ENCODE results near the gene MALAT1.
A peak's percentile ranks its signal among the peaks of the same experiment; 100 is the strongest.

Gene MALAT1

GRCh38 chr11:65537620-65538231, 38.9 kb downstream of the MALAT1 start:
- no peak for DNase-seq (ENCODE audit: low read depth in 1 of 2, low spot score in 1 of 2)

GRCh38 chr11:65538232-65538914, 39.5 kb downstream of the MALAT1 start:
- no peak for DNase-seq (ENCODE audit: low read depth in 1 of 2, low spot score in 1 of 2)

GRCh38 chr11:65538915-65539743, 40.3 kb downstream of the MALAT1 start:
- DNase-seq (ENCODE audit: low read depth in 1 of 2, low spot score in 1 of 2): no peak

DNA sequence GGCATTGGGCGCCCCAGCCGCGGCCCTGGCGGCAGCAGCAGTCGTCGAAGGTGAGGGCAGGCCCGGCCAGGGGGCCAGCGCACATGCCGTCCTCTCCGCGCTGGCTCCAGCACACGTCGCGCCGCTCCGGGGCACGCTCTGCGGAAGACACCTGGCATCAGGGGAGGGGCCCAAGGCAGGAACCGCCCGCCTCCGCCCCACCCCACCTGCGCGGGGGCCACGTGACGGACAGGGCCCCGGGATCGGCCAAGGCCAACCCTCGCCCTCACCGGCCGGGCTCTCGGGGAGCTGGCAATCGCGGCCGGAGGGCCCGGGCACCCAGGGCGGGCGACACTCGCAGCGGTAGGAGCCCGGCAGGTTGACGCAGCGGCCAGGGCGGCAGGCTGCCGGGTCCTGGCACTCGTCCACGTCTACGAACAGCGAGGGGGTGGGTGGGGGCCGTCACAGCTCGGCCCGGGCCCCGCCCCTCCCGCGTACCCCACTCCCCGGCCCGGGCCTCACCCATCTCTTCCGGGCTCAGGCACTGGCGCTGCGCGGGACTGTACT, 41.0 kb downstream of the MALAT1 start:
- peak in 1 of 2 donors; percentile 35 for DNase-seq (ENCODE audit: low read depth in 1 of 2, low spot score in 1 of 2)

DNA sequence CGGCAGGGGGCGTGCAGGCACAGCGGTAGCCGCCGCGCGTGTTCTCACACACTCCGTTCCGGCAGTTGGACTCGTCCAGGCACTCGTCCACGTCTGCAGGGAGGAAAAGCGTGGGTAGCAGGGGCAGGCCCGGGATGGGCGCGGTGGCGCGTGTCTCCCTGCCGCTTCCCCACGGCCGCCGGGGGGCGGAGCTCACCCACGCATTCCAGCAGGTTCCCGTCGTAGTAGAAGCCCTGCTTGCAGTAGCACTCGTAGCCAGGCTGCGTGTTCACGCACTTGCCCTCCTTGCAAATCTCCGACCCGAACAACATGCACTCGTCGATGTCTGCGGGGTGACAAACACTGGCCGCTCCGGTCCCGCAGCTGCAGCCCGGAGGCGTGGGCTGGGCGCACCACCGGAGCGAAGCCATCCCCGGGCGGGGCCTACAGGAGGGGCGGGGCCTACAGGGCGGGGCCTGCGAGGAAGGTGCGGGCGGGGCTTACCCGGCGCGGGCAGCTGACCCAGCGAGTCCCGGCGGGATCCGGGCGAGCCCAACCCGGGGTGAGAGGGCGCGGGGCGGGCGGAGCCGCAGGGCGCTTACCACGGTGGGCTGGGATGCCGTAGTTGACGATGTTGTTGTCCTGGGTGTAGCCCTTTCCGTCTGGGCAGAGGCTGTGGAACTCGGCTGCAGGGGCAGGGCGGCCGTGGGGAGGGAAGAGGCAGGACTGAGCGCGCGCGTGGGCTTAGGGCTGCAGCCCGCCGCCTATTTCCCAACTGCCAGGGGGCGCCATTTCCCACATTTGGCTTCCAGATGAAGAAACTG, 41.6 kb downstream of the MALAT1 start:
- DNase-seq (ENCODE audit: low read depth in 1 of 2, low spot score in 1 of 2): peak; percentile 77 to 81

DNA sequence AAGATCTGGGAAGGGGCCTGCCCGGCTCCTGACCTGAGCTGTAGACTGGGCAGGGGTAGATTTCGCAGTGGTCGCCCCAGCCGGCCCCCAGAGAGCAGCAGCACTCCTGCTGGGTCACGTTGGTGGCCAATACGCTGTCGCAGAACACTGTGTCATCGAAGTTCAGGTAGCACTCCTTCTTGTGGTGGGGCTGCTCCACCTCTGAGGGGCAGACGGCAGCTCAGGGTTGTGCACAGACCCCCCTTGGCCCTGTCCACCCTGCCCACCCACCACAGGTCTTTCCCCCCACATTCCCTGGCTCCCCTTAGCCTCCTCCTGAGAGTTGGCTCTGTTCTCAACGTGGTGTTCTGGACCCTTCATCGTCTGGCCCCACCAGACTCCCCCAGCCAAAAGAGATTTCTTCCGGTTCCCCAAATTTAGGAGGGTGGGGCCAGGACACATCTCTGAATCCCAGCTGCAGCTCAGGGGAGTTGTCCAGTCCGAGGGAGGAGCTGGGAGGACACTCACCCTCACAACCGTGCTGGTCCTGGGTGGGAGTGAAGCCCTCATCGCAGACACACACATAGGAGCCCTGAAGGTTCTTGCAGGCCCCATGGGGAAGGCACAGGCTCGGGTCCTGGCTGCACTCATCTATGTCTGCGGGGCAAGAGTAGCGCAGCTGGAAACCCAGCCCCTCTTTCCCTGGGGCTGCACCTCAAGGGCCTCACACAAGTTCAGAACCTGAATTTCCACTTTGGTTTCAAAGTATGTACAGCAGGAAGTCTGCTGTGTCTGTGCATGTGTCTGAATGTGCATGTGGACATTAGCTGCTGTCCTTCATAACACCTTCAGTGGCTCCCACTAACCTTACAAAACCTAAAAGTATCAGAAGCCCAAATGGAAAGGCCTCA, 42.5 kb downstream of the MALAT1 start:
- no peak for DNase-seq (ENCODE audit: low read depth in 1 of 2, low spot score in 1 of 2)

DNA sequence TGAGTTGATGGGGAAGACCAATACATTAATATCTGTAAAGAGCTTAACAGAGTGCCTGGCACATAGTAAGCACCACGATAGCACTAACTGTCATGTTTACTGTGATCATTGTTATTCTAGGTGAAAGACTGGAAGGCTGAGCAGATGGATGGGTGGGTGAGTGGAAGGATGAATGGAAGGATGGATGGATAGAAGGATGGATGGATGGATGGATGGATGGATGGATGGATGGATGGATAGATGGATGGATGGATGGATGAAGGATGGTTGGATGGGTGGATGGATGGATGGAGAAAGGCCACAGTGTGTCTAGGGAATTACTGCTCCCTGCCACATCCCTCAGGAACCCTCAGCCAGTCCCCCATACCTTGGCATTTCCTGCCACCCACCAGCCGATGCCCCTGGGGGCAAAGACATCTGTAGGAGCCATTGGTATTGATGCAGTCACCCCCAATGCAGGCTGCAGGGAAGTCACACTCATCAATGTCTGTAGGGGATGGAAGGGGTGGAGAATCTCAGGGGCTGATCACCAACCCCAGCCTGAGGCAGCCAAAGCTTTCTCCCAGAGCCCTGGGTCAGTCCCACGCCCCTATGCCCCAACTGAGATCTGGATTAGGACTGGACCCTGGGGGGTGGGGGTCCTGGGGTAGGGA, 44.0 kb downstream of the MALAT1 start:
- DNase-seq (ENCODE audit: low read depth in 1 of 2, low spot score in 1 of 2): no peak

DNA sequence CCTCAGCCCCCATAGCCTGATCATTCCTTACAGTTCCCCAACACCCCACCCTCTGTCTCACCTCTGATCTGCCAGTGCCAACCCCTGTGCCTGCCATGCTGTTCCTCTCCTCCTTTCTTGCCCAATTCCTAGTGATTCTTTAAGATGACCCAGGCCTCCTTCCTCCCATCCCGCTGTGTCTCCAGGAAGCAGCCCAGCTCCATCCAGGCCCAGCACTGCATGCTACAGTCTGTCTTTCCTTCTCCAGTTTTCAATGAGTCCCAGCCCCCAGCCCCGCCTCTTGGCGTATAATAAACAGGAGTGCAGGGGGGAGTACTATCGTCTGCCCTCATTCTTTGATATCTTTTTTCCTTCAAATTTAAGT, 47.0 kb downstream of the MALAT1 start:
- DNase-seq (ENCODE audit: low read depth in 1 of 2, low spot score in 1 of 2): no peak

DNA sequence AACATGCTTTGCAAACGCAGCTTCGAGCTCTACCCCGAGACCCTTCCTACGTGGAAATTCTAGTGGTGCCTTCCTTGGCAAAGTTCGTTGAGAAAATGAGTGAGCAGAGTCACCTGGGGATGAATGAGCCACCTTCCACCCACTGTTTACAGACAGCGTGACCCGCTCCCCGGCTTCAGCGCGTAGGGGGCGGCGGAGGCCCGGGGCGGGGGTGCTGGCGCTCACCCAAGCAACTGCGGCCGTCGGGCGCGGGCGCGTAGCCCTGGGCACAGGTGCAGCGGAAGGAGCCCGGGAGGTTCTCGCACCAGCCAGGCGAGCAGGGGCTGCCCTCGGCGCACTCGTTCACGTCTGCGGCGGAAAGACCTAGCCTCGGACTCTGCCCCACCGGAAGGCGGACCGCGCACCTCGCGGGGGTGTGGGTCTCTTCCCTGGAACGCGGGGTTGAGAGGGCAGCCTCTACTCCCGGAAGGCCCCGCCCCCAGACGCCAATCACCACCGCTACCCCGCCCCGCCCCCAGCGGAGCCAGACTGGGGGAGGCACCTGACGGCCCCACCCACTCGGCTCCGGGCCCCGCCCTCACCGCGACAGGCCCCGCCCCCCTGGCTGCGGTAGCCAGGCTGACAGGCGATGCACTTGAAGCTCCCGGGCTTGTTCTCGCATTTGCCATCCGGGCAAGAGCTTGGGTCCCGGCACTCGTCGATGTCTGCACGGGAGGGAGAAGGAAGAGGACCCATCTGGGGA, 47.5 kb downstream of the MALAT1 start:
- peak; percentile 98 for DNase-seq (ENCODE audit: low read depth in 1 of 2, low spot score in 1 of 2)

DNA sequence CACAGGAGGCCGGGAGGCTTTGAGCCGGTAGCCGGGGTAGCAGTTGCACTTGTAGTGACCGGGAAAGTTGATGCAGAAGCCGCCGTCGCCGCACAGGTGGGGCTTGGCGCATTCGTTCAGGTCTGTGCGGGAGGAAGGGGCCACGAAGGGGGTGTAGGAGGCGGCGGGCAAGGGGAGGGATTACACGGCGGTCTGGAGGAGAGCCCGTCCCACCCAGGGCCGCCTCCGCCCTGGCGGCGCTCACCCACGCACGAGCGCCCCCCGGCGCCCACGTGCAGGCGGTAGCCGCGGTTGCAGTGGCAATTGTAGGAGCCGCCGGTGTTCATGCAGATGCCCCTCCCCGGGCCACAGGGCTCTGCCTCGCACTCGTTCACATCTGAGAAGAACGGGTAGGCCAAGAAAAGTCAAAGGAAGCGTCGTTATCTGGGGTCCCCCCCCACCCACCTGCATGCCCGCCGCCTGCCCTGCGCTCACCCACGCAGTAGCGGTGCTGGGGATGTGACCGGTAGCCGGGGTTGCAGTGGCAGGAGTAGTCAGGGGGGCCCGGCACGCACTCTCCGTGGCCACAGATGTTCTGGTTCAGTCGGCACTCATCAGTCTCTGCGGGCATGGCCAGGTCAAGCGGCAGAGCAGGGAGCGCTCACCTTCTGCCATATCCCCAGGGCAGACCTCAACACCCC, 48.7 kb downstream of the MALAT1 start:
- no peak for DNase-seq (ENCODE audit: low read depth in 1 of 2, low spot score in 1 of 2)

DNA sequence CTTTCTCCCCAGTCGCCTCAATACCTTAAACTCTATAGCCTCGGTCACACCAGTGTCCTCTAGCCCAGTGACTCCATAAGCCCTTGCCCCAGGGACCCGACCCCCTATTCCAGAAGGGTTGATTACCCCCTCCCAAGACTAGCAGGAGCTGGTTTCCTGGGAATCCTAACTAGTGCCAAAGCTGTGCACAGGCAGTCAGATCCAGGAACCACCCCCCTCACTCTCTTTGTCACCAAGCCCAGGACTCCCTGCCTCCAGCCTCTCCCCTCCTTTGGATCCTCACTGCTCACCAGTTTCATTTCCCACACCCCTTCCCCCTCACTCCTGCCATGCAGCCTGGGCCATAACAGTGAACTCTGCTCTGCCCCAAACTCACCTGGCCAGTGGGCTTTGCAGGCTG, 49.5 kb downstream of the MALAT1 start:
- DNase-seq (ENCODE audit: low read depth in 1 of 2, low spot score in 1 of 2): no peak

- DNase-seq (ENCODE audit: low read depth in 1 of 2, low spot score in 1 of 2): no peak
Measured at GRCh38 chr11:65549096-65549495, 50.3 kb downstream of the MALAT1 start.

DNA sequence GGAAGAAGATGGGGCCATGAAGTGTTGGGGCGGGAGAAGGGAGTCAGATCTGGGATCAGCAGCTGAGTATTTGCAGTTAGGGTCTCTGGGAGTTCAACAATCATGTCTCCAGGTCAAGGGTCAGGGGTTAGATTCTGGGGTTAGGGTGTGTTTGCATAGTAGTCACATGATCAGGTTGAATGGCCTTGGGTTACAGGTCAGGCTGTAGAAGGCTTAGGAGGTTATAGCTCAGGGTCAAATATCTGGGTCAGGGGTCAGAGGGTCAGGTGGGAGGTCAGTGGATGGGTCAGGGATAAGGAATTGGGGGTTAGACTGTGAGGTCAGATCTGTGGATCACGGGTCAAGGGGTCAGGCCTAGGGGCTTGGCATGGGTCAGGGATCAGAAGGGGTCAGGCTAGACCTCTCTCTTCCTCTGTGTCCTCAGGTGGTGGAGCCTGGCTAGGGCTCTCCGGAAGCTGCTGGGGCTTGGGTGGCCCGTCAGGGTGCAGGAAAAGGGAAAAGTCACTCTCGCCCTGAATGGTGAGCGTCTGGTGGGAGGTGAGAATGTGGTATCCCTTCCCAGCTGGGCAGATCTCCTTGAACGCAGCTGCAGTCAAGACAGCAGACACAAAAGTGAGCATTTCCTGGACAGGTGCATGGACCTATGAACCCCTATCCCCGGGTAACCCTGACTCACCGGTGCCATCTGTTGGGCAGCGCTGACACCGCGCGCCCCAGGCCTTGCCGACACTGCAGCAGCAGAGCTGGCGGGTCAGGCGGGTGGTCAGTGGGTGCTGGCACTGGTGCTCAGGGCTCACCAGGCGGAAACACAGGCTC, 52.9 kb downstream of the MALAT1 start:
- peak in 1 of 2 donors; percentile 36 for DNase-seq (ENCODE audit: low read depth in 1 of 2, low spot score in 1 of 2)

DNA sequence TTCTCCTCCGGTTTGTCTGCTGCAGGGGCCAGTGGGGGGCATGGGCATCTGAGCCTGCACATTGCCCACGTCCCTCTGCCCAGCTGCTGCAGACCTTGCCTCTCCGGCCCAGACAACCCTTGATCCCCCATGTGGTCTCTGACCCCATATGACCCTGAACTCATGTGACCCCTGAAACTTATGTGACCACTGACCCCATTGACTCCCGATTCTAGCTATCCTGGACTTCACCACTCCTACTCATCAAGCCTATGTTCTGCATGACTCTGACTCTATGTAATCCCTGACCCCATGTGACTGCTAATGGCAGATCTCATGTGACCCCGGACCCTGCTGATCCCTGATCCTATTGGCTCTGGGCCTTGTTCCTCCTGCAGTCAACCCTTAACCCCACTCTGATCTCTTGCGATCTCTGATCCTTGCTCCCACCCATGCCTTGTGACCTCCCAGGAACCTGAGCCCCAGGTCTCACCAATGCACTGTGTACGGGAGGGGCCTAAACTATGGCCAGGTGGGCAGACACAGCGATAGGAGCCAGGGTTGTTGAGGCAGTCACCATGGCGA, 53.6 kb downstream of the MALAT1 start:
- no peak for DNase-seq (ENCODE audit: low read depth in 1 of 2, low spot score in 1 of 2)

- DNase-seq (ENCODE audit: low read depth in 1 of 2, low spot score in 1 of 2): peak; percentile 37 to 49
Measured at GRCh38 chr11:65553301-65554001, 54.6 kb downstream of the MALAT1 start.

GRCh38 chr11:65554057-65554818, 55.4 kb downstream of the MALAT1 start:
- DNase-seq (ENCODE audit: low read depth in 1 of 2, low spot score in 1 of 2): no peak
